Lower leg skin (tissue), 4 donors: ENCODE measurements around the gene LMX1A. TPM values are rescaled to one million over a fixed set of nuclear protein-coding genes. Genes with fewer than 3 reads are reported as not detected.

ENCODE experiments used
- total RNA-seq, 4 donors: library from RNA; depleted of rRNA; stranded (reverse); fragments of >200 nt; gene quantifications; one replicate each; pipeline ENCODE4 v1.1.0, GENCODE V29; 2016

The LMX1A gene
- total RNA-seq, 4 donors from 2014 or later, result 0.29 TPM; not detected in 3

Other genes with a start within 250 kb of the LMX1A start
- 1 to 10 TPM in 1 of 4 donors, under 1 TPM in 1, not detected in 2; 0.66 to 2.3 TPM for gene RXRG, start 88.4 kb upstream of the LMX1A start, total RNA-seq
- gene LRRC52, start 187.3 kb upstream of the LMX1A start, total RNA-seq, result not detected